GM18951 (cell line): ENCODE measurements around the gene ATOH8.

Source experiments
- POLR2A ChIP-seq: IDR thresholded peaks from 4 replicates; pipeline ENCODE4 v1.6.1; 2011; ENCODE audit warnings: mild to moderate bottlenecking; ENCODE audit not compliant: insufficient read length, insufficient read depth; ENCODE audit errors: extremely low read depth
- in situ Hi-C: fragments of 300-500 bp; cut with MboI; formaldehyde crosslinking; loops from one replicate; pipeline ENCODE4 v1.12.0; 2022; ENCODE audit warnings: low sequenced_read_pairs, mixed read lengths, inconsistent platforms; ENCODE audit not compliant: unreplicated experiment

Gene ATOH8

DNA sequence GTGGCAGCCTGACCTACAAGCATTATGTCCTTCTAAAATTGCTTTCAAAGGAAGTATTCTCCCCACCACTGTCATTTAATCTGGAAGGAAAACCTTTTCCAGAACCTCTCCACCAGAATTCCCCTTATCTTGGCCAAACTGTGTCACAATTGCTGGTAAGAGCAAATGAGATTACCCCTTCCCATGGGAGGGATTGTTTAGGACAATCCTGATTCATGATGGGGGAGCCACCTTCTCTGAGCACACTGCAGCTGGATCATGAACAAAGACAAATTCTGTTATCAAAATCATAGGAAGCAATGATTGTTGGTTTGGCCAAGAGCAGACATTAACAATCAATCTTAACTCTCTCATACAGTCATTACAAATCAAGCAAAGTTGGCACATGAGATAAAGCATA, 18.1 kb upstream of the ATOH8 start:
- no peak for TF ChIP-seq POLR2A
- in situ Hi-C loops = loop anchor here (5.0 kb wide), 1 partner anchor 77 kb away; no protein-coding TSS in a partner anchor

DNA sequence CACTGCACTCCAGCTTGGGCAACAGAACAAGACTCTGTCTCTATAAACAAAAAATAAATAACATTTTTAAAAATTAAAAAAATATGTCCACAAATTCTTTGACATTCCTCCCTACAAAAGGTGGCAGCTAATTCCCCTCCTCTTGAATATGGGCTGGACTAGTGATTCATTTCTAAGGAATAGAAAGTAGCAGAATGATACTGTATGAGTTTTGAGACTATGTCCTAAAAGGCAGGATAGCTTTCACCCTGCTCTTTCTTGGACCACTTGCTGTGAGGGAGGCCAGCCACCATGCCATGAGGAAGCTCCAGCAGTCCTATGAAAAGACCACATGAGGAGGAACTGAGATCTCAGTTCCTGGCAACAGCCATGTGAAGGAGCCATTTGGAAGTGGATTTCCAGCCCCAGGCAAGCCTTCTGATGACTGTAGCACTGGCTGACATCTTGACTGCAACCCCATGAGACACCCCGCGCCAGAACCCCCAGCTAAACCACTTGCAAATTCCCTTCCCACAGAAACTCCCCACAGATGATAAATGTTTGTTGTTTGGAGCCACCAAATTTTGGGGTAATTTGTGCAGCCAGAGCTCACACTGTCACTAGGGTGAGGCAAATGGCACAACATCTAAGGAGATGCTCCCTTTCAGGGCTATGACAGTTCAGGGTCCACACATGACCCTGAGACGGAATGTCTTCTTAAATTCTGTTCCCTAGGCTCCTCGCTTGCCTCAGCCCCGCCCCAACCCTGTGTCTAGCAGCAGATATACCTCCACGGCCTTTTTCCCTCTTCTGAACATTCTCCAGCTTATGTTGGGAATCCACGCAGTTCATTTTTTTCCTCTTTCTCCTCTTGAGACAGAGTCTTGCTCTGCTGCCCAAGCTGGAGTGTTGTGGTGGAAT, 17.1 kb upstream of the ATOH8 start:
- in situ Hi-C loops = loop anchor here (5.0 kb wide), 1 partner anchor 76 kb away; no protein-coding TSS in a partner anchor

DNA sequence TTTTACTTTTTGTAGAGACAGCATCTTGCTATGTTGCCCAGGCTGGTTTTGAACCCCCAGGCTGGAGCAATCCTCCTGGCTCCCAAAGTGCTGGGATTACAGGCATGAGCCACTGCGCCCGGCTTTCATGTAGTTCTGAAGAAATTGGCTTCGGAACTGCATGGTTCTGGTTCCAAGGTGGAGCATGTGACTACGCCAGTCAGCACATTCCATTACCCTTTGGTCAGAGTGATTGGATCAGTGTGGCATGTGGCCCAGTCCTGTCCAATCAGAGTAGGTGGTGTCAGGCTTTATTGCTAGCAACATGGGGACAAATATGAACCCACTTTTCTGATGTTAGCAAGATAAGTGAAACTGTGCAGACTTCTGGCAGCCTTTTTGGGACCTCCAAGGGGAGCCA, 16.3 kb upstream of the ATOH8 start:
- no peak for TF ChIP-seq POLR2A
- in situ Hi-C loops = loop anchor here (5.0 kb wide), 1 partner anchor 75 kb away; no protein-coding TSS in a partner anchor

More for the DNA sequence above, 17.1 kb upstream of the ATOH8 start:
- TF ChIP-seq POLR2A = no peak

DNA sequence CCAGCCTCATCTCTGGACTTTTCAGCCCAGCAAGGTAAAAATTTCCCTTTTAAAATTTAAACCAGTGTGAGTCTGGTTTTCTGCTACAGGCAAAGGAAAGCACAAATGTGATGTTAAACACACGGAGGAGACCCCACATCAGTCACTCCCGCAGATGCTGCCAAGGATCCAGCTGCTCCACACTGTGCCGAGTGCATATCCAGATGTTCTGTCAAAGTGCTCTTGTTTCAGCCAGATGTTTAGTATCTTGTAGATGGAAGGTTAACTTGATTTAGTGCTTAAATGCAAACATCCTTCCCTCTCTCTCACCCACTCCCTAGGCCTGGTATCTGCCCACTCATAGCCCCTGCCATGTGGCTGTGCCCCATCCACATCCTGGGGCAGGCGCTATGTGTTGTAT, 15.8 kb upstream of the ATOH8 start:
- no peak for TF ChIP-seq POLR2A
- in situ Hi-C loops = loop anchor here (5.0 kb wide), 1 partner anchor 74 kb away; no protein-coding TSS in a partner anchor

DNA sequence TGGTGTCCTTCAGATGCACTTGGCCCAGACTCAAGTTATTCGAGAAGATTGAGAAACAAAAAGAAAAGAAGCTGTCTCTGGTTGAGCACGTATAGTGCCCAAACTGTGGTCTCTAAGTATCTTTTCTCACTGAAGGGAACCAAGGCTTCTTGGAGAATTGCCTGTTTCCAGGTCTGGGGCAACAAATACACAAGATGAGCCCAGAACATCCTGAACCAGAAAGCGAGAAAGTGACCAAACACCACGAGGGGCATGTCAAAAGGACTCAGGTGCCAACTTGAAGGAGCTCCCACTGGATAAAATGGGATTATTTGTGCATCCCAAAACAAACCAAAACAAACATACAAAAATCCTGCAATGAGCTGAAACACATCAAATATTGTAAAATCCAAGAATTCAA, 13.6 kb upstream of the ATOH8 start:
- TF ChIP-seq POLR2A = no peak
- in situ Hi-C loops = no loop called here

DNA sequence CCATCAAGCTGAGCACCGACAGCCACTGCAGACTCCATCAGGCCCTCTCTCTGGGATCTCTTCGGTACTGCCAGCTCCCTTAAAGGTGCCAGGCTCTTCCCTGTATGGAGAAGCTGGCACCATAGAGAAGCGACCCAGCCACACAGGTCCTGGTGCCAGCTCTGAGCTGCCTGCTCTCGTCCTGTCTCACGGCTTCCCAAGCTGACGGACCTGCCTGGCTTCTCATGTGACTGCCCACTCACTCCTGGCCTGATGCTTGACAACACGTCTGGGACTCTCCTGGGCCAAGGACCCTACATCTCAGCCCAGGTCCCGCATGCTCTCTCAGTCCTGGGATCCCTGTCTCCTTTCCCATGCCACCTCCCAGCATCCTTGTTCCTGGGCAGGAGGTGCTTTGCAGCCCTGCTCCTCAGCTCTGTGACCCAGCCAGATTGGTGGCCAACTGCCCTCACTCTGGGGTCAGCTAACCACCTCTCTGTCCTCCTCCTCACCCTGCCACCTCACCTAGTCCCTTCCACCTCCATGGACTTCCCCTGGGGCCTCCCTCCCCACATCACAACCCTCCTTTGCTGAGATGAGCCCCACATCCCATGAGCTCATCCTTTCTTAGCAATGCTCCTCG, 12.5 kb upstream of the ATOH8 start:
- in situ Hi-C loops = no loop called here

DNA sequence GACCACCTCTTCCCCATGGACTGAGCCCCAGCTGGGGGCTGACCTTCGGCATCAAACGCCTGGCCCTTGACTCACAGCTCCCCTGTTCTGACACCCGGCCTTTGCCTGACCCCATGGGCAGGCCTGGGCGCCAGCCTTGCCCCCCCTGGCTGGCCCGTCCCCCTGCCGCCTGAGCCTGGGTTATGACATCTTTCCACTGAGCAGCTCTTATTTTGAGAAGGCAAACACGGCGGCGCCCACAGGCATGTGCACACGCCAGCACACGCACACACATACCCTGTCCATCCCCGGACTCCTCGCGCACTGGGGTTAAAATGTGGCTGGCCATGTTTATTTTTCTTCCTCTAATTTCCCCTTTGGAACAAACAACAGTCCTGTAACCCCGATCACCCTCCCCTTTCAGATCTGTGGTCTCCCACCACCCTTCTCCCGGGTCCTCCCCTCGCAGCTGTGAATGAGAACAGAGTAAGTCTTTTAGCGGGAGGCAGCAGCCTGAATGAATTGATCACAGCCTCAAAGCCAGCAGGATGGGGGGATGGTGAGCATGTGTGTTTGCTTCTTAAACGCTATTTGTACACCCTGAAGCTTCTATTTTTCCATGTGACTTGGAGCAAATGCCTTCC, 11.8 kb upstream of the ATOH8 start:
- in situ Hi-C loops = no loop called here
- no peak for TF ChIP-seq POLR2A

More for the DNA sequence above, 12.5 kb upstream of the ATOH8 start:
- no peak for TF ChIP-seq POLR2A

DNA sequence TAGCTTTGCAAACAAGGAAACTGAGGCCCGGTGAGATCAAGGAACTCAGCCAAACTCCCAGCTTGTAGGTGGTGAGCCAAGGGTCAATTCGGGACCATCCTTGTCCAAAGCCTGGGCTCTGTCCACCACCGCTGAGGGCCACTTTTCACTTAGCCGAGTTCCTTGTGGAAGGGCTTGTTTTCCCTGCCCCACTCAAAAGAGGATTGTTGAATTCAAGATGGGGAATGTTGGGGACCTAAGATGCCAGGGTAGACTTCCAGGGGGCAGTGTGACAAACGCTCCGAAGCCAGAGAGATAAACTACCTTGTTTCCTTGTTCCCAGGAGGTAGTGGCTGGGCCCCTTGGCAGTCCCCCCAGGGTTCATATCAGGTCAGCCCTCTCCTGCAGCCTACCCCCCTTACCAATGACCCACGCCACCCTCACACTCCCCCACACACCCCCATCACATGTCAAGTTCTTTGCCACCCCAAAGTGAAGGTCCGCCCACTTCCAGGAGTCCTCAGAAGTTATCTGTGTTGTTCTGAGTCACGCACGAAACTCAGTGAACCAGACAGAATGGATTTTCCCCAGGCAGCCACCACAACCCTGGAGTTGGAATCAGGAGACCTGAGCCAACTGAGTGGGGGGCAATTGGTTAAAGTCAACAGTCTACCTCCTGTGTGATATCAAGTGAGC, 10.3 kb upstream of the ATOH8 start:
- TF ChIP-seq POLR2A = no peak

DNA sequence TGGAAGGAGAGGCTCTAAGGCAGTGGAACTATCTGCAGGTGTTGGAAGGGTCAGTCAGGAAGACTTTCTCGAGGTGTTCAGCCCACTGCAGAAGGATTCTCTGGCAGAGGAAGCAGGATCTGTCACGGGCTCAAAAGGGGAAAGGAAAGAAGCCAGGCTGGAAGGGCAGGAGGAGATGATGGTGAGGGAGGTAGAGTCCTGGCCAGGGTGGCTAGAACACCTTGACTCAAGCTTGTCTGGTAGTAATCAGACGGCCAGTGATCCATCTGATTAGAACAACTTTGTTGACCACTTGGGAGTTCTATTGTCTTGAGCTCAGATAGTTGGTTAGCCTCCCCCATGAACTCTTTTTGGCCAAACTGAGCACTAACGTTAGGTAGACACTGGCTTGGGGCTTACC, 9.7 kb upstream of the ATOH8 start:
- in situ Hi-C loops = no loop called here
- TF ChIP-seq POLR2A = no peak

More for the DNA sequence above, 10.3 kb upstream of the ATOH8 start:
- in situ Hi-C loops = no loop called here

DNA sequence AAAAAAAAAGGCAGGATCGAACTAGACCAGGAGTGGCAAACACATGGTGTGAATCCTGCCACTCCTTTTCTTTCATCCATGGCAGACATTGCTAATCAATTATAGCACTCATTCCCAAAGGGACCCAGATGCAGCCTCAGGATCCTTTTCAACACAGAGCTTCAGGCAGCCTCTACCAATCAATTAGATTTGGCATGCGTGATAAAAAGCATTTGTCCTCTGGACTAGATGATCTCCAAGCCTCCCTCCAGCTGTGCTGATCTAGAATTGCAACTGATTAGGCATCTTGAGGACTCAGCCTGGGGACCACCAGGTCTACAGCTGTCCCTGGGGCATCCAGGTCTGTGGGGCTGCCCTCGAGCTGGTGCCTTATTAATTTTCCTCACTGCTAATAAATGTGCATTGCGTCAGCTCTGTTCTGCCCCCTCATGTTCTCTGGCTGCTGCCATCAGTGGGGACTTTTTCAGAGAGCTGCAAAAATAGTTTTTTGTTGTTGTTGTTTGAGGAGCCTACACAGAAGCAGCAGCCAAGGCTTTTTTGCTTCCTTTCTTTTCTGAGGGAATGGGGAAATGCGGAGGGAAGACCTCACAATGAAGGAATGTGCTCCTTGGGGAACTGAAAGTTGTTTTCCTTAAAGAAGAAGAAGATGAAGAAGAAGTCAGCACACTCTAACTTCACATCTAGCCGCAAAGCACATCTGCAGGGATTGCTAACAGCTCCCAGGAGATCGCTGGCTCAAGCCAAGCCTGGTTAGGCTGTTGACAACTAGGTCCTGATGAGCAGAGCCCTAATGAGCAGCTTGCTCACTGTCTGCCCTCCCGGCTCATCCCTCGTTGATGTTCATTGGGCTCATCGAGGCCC, 8.8 kb upstream of the ATOH8 start:
- in situ Hi-C loops = no loop called here
- TF ChIP-seq POLR2A = no peak

DNA sequence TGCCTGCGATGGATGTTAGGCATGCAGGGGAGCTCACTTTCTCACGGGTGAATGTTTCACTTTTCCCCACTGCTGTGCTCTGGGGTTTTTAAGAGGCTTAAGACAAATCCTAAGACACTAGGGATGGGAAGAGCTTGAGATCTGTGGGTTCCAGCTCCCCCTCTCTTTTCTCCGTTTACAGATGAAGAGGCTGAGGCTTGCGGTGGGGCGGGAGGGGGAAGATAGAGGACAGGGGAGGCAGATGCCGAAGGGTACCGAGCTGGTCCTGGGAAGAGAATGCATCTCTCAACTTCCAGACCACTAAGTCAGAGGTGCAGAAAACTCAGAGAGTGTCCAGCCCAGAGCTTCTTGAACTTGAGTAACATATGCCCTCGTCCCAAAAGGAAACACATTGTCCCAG, 8.2 kb upstream of the ATOH8 start:
- no peak for TF ChIP-seq POLR2A
- in situ Hi-C loops = no loop called here
